GM19240 (cell line): Measurements from ENCODE around the gene RPS2.
A peak's percentile ranks its signal among the peaks of the same experiment; 100 is the strongest.
"Not testable (repeated sequence)": the region's sequence is repeated elsewhere in the genome, so short reads cannot be mapped to it uniquely, and the experiment has no call there.

Experiments
- DNase-seq: peaks from one replicate; pipeline ENCODE4 v3.0.0; 2011; ENCODE audit warnings: low spot score; ENCODE audit not compliant: insufficient read length

RPS2 gene

GRCh38 chr16:1942810-1943726, 21.6 kb downstream of the RPS2 start, which contains the start of gene MSRB1:
TSS of gene MSRB1 (minus strand) at chr16:1943199. CDS start at chr16:1943156, 43 bp downstream.
- DNase-seq, result peak; percentile 100

- no peak for DNase-seq
Observed at GRCh38 chr16:1942047-1942809, 22.4 kb downstream of the RPS2 start.

- no peak for DNase-seq
Observed at GRCh38 chr16:1941162-1942046, 23.2 kb downstream of the RPS2 start.

GRCh38 chr16:1940273-1941161, 24.1 kb downstream of the RPS2 start:
- no peak for DNase-seq

- not testable (repeated sequence) for DNase-seq
Observed at GRCh38 chr16:1939833-1940232, 24.8 kb downstream of the RPS2 start.

- DNase-seq, result no peak
Observed at GRCh38 chr16:1938910-1939309, 25.7 kb downstream of the RPS2 start.

GRCh38 chr16:1938316-1938715, 26.3 kb downstream of the RPS2 start:
- no peak for DNase-seq

GRCh38 chr16:1936945-1937479, 27.6 kb downstream of the RPS2 start:
- DNase-seq, result no peak

GRCh38 chr16:1933097-1933661, 31.4 kb downstream of the RPS2 start:
- no peak for DNase-seq

- DNase-seq, result no peak
Observed at GRCh38 chr16:1932050-1933028, 32.3 kb downstream of the RPS2 start.

GRCh38 chr16:1930338-1930720, 34.3 kb downstream of the RPS2 start:
- DNase-seq, result no peak

GRCh38 chr16:1929578-1930337, 34.9 kb downstream of the RPS2 start:
- DNase-seq, result peak; percentile 96

- no peak for DNase-seq
Observed at GRCh38 chr16:1929105-1929504, 35.5 kb downstream of the RPS2 start.

GRCh38 chr16:1926271-1926670, 38.4 kb downstream of the RPS2 start:
- DNase-seq, result no peak

- no peak for DNase-seq
Observed at GRCh38 chr16:1924095-1924494, 40.5 kb downstream of the RPS2 start.

- no peak for DNase-seq
Observed at GRCh38 chr16:1923299-1924034, 41.2 kb downstream of the RPS2 start.

- no peak for DNase-seq
Observed at GRCh38 chr16:1922357-1922756, 42.3 kb downstream of the RPS2 start.
